ENCODE results near the gene PRKCD. TPM values are rescaled to one million over a fixed set of nuclear protein-coding genes. Genes with fewer than 3 reads are reported as not detected.
"Not testable (repeated sequence)": the region's sequence is repeated elsewhere in the genome, so short reads cannot be mapped to it uniquely, and the experiment has no call there.

The PRKCD gene
- total and polyA plus RNA-seq, 9 of the 15 experiments (the other 6 are each of a cell fraction or from before 2014, with no cell fraction given): 2.5 to 19.5 (median 6.1) TPM

DNA sequence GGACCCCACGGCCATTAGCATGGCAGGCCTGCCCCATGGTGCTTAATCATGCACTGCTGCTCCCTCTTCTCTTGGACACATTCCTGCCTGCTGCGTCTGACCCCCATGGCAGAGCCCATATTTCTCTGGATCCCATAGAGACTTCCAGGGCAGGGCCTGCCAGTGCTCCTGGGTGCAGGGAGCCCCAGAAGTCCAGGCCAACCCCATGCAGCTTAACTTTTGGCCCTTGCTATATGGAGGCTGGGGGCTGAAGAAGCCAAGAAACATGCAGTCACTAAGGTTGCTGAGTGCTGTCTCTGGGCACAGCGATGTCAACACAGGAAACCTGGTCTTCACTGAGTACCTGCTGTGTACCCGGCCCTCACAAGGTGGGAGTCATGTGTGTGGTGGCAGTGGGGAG, 11.3 kb upstream of the PRKCD start:
- Histone ChIP-seq H3K27ac (ENCODE audit: extremely low read depth, low read depth, low read length) (no peak overlapping the region), H2AFZ (ENCODE audit: low read depth, low read length) (no peak overlapping the region), H3K79me2 (ENCODE audit: control insufficient read depth, insufficient read depth, low read length) (no peaks in the 10 kb centered on the region), H3K4me2 (ENCODE audit: insufficient read depth, low read length) (no peak overlapping the region), H3K27me3 (ENCODE audit: control insufficient read depth in 2 of 2, insufficient read depth in 2 of 2, low read length in 2 of 2) (peaks cover 0 to 5% of the 10 kb centered on the region in 2 experiments; a peak in 1 of 5 replicates), H3K4me3 (no peak overlapping the region), H3K4me1 (replicated peaks in 1 of 2; ENCODE audit: control insufficient read depth in 2 of 2, insufficient read depth in 2 of 2, low read length in 2 of 2) (peaks cover 0 to 4% of the 10 kb centered on the region in 2 experiments; a peak in 2 of 5 replicates), H3K36me3 (ENCODE audit: control insufficient read depth, insufficient read depth, low read length) (no peaks in the 10 kb centered on the region), H4K20me1 (replicated peaks; ENCODE audit: control insufficient read depth, insufficient read depth, low read length) (no peaks in the 10 kb centered on the region; the same call in 1 of the 2 replicates), H3K9ac (ENCODE audit: insufficient read depth in 1 of 2, low read depth in 2 of 2, low read length in 2 of 2) (peak overlapping the region in 1 of 2 experiments; percentile 45; a peak in 1 of 4 replicates), H3K9me3 (replicated peaks; ENCODE audit: control insufficient read depth, insufficient read depth, low read depth, low read length) (no peaks in the 10 kb centered on the region), H3K9me1 (ENCODE audit: control insufficient read depth, insufficient read depth, low read length) (no peaks in the 10 kb centered on the region)
- no peak for FAIRE-seq
- no peak for DNase-seq (ENCODE audit: extremely low read depth in 1 of 4, low spot score in 3 of 4)
- intact Hi-C loops (cut with micrococcal nuclease) (no loop called here), in situ Hi-C loops (cut with MboI) (no loop called here)
- BruUV-seq (replicated peaks): no TSS peak
- no peak for ATAC-seq
- ChIA-PET POLR2A (no interaction called here), CTCF (ENCODE audit: low intra/inter-chr PET ratio) (no interaction called here)
- TF ChIP-seq JUN (IDR thresholded peaks at IDR 0.05; ENCODE audit: borderline replicate concordance, low read depth, low read length) (no peak), JUN (CRISPR knock-in tag; IDR thresholded peaks at IDR 0.05; ENCODE audit: borderline replicate concordance) (no peak)
- WGBS (ENCODE audit: insufficient coverage, low coverage, missing lambda C conversion rate): 22% methylated on average over 3 of the region's 4 CpGs

DNA sequence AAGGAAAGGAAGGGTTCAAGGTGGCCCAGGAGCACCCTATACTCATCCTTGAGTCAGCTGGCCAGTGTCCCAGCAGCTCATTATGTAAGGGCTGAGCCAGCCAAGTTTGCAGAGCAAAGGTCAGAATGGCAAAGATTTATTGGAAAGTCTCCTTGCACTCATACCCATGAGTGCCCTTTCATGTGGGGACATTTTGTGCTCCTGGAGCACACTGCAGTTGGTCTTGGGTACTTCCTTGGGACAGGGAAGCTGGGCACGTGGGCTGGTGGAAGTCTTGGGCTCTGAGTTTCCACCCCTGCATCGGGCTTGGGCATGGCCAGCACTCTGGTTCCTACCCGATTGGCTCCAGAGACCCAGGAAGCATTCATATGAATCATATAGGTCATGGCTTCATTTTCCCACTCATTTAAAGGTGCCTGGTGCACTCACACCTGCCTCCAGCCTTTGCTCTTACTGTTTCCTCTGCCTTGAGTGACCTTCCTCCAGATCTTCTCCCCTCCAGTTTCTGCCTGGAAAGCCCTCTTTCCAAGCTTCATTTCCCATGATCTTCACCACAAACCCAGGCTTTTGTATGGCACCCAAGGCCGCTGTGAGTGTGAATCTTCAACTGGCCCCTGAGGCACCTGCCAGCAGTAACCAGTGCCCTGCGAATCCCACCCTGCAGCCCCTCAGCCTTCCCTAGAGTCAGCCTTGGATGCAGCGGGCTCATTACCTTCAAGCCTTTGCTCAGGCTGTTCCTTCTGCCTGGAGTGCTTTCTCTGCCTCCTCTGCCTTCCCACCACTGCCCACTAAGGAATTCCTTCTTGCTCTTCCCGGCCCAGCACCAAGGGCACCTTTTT, 10.5 kb upstream of the PRKCD start:
- Histone ChIP-seq H3K9me3 (replicated peaks; ENCODE audit: control insufficient read depth, insufficient read depth, low read depth, low read length) (no peaks in the 10 kb centered on the region), H3K4me3 (no peak overlapping the region), H3K27me3 (ENCODE audit: control insufficient read depth in 2 of 2, insufficient read depth in 2 of 2, low read length in 2 of 2) (peaks cover 0 to 5% of the 10 kb centered on the region in 2 experiments; a peak in 1 of 5 replicates), H3K4me1 (replicated peaks in 1 of 2; ENCODE audit: control insufficient read depth in 2 of 2, insufficient read depth in 2 of 2, low read length in 2 of 2) (peaks cover 0 to 8% of the 10 kb centered on the region in 2 experiments; a peak in 2 of 5 replicates), H3K9ac (ENCODE audit: insufficient read depth in 1 of 2, low read depth in 2 of 2, low read length in 2 of 2) (no peak overlapping the region), H3K79me2 (ENCODE audit: control insufficient read depth, insufficient read depth, low read length) (no peaks in the 10 kb centered on the region), H3K4me2 (ENCODE audit: insufficient read depth, low read length) (no peak overlapping the region), H2AFZ (ENCODE audit: low read depth, low read length) (no peak overlapping the region), H3K36me3 (ENCODE audit: control insufficient read depth, insufficient read depth, low read length) (no peaks in the 10 kb centered on the region), H3K27ac (ENCODE audit: extremely low read depth, low read depth, low read length) (no peak overlapping the region), H3K9me1 (ENCODE audit: control insufficient read depth, insufficient read depth, low read length) (no peaks in the 10 kb centered on the region), H4K20me1 (replicated peaks; ENCODE audit: control insufficient read depth, insufficient read depth, low read length) (no peaks in the 10 kb centered on the region; the same call in 1 of the 2 replicates)
- TF ChIP-seq NELFE (IDR thresholded peaks at IDR 0.05; ENCODE audit: insufficient read depth, insufficient read length) (no peak), ZNF354B (CRISPR knock-in tag; IDR thresholded peaks at IDR 0.05) (no peak)
- ATAC-seq (no peak), DNase-seq (ENCODE audit: extremely low read depth in 1 of 4, low spot score in 3 of 4) (no peak), FAIRE-seq (no peak)
- ChIA-PET CTCF (ENCODE audit: low intra/inter-chr PET ratio) (no interaction called here), POLR2A (no interaction called here)
- BruUV-seq (replicated peaks): no TSS peak
- in situ Hi-C loops (cut with MboI) (no loop called here), intact Hi-C loops (cut with micrococcal nuclease) (no loop called here)
- WGBS (ENCODE audit: insufficient coverage, low coverage, missing lambda C conversion rate): 24% methylated on average over 6 of the region's 7 CpGs

DNA sequence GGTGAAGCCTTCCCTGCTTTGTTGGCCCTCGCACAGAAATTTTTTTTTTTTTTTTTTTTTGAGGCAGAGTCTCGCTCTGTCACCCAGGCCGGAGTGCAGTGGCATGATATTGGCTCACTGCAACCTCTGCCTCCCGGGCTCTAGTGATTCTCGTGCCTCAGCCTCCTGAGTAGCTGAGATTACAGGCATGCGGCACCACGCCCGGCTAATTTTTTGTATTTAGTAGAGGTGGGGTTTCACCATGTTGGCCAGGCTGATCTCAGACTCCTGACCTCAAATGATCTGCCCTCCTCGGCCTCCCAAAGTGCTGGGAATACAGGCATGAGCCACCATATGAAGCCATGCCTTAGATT, 9.9 kb upstream of the PRKCD start:
- POLR2A ChIA-PET; H3K9me3 ChIP-seq (replicated peaks; ENCODE audit: control insufficient read depth, insufficient read depth, low read depth, low read length); H2AFZ ChIP-seq (ENCODE audit: low read depth, low read length); H3K4me3 ChIP-seq; H3K79me2 ChIP-seq (ENCODE audit: control insufficient read depth, insufficient read depth, low read length); H3K27me3 ChIP-seq (ENCODE audit: control insufficient read depth in 2 of 2, insufficient read depth in 2 of 2, low read length in 2 of 2); DNase-seq (ENCODE audit: extremely low read depth in 1 of 4, low spot score in 3 of 4); H3K27ac ChIP-seq (ENCODE audit: extremely low read depth, low read depth, low read length); intact Hi-C loops (cut with micrococcal nuclease); H3K4me1 ChIP-seq (replicated peaks in 1 of 2; ENCODE audit: control insufficient read depth in 2 of 2, insufficient read depth in 2 of 2, low read length in 2 of 2); H4K20me1 ChIP-seq (replicated peaks; ENCODE audit: control insufficient read depth, insufficient read depth, low read length); H3K9ac ChIP-seq (ENCODE audit: insufficient read depth in 1 of 2, low read depth in 2 of 2, low read length in 2 of 2); CTCF ChIA-PET (ENCODE audit: low intra/inter-chr PET ratio); H3K9me1 ChIP-seq (ENCODE audit: control insufficient read depth, insufficient read depth, low read length); ATAC-seq; H3K4me2 ChIP-seq (ENCODE audit: insufficient read depth, low read length); in situ Hi-C loops (cut with MboI); FAIRE-seq; H3K36me3 ChIP-seq (ENCODE audit: control insufficient read depth, insufficient read depth, low read length); BruUV-seq (replicated peaks): not testable (repeated sequence)
- WGBS (ENCODE audit: insufficient coverage, low coverage, missing lambda C conversion rate): 20% methylated on average over 6 of the region's 9 CpGs
